HEK293 (cell line): ENCODE results near the gene PPP2R5E.

Experiments used
- CTCF ChIA-PET: fragments of 350-600 bp; formaldehyde crosslinking; extraction: SDS; loops from one replicate; lab custom pipeline; 2021; ENCODE audit warnings: antibody characterized with exemption; lab: Yijun Ruan, JAX
- POLR2A ChIA-PET: fragments of 300-600 bp; formaldehyde crosslinking; extraction: SDS; loops from one replicate; lab custom pipeline; 2020; ENCODE audit warnings: antibody characterized with exemption, inconsistent platforms; lab: Yijun Ruan, JAX
- H3K27ac ChIP-seq: fragments of 200-500 bp; sonication (Bioruptor generic); 2 replicates; pipeline ENCODE4 v1.5.1; 2014; ENCODE audit warnings: low read depth, low read length, control low read depth, inconsistent platforms; ENCODE audit errors: extremely low read depth
- H3K36me3 ChIP-seq, 2 experiments: fragments of 200-500 bp in 1 of 2; sonication (Bioruptor generic) in 1 of 2; 1 replicate in 1 of 2; 2 replicates in 1 of 2; pipeline ENCODE4 v1.5.1; 2014 to 2017; ENCODE audit warnings: inconsistent platforms in 2 of 2, low read length in 2 of 2; ENCODE audit not compliant: control insufficient read depth in 2 of 2, insufficient read depth in 1 of 2
- H3K4me1 ChIP-seq: fragments of 200-500 bp; sonication (Bioruptor generic); 2 replicates; pipeline ENCODE4 v1.5.1; 2014; ENCODE audit warnings: mild to moderate bottlenecking, low read length, inconsistent platforms; ENCODE audit not compliant: control insufficient read depth, insufficient read depth
- H3K4me3 ChIP-seq: 2 replicates; pipeline ENCODE4 v1.5.1; 2011; ENCODE audit warnings: low read depth, mild to moderate bottlenecking, control low read depth, low read length, moderate library complexity
- H3K9me3 ChIP-seq: fragments of 200-500 bp; sonication (Bioruptor generic); 2 replicates; pipeline ENCODE4 v1.5.1; 2014; ENCODE audit warnings: low read depth, low read length, inconsistent platforms; ENCODE audit not compliant: control insufficient read depth, insufficient read depth
- FEZF1 ChIP-seq: fragments of 450-650 bp; formaldehyde crosslinking; IDR thresholded peaks from 2 replicates; pipeline ENCODE4 v1.5.1; 2016; ENCODE audit warnings: missing biosample characterization, missing genetic modification characterization
- GLIS1 ChIP-seq: fragments of 450-650 bp; formaldehyde crosslinking; IDR thresholded peaks from 2 replicates; pipeline ENCODE4 v1.5.1; 2016; ENCODE audit warnings: missing biosample characterization, missing genetic modification characterization
- PRDM10 ChIP-seq: fragments of 450-650 bp; formaldehyde crosslinking; IDR thresholded peaks from 2 replicates; pipeline ENCODE4 v1.5.1; 2016; ENCODE audit warnings: missing biosample characterization, missing genetic modification characterization
- SCRT1 ChIP-seq: fragments of 450-650 bp; formaldehyde crosslinking; IDR thresholded peaks from 2 replicates; pipeline ENCODE4 v1.5.1; 2016; ENCODE audit warnings: missing biosample characterization, missing genetic modification characterization, borderline replicate concordance
- YY1 ChIP-seq: fragments of 450-650 bp; formaldehyde crosslinking; IDR thresholded peaks from 2 replicates; pipeline ENCODE4 v1.5.1; 2018; ENCODE audit warnings: missing biosample characterization, missing genetic modification characterization
- ZBTB17 ChIP-seq: fragments of 450-650 bp; formaldehyde crosslinking; IDR thresholded peaks from 2 replicates; pipeline ENCODE4 v1.5.1; 2016; ENCODE audit warnings: missing biosample characterization, missing genetic modification characterization
- ZNF132 ChIP-seq: fragments of 450-650 bp; formaldehyde crosslinking; IDR thresholded peaks from 2 replicates; pipeline ENCODE4 v1.5.1; 2017; ENCODE audit warnings: missing biosample characterization, missing genetic modification characterization, borderline replicate concordance
- ZNF19 ChIP-seq: fragments of 450-650 bp; formaldehyde crosslinking; IDR thresholded peaks from 2 replicates; pipeline ENCODE4; 2016; ENCODE audit warnings: missing biosample characterization, missing genetic modification characterization, low read depth
- ZNF274 ChIP-seq, 2 experiments: fragments of 200-500 bp in 1 of 2; fragments of 450-650 bp in 1 of 2; sonication (Bioruptor generic) in 1 of 2; formaldehyde crosslinking in 1 of 2; IDR thresholded peaks; 2 replicates each; pipeline versions ENCODE4 v1.5.1 to v1.6.1; 2014 to 2016; ENCODE audit warnings: borderline replicate concordance in 1 of 2, inconsistent platforms in 1 of 2, low read length in 1 of 2, missing biosample characterization in 1 of 2, missing genetic modification characterization in 1 of 2
- ZNF280C ChIP-seq: fragments of 450-650 bp; formaldehyde crosslinking; IDR thresholded peaks from 2 replicates; pipeline ENCODE4 v1.5.1; 2016; ENCODE audit warnings: missing biosample characterization, missing genetic modification characterization
- ZNF292 ChIP-seq: fragments of 450-650 bp; formaldehyde crosslinking; IDR thresholded peaks from 2 replicates; pipeline ENCODE4 v1.5.1; 2016; ENCODE audit warnings: low read depth, missing biosample characterization, missing genetic modification characterization, borderline replicate concordance
- ZNF366 ChIP-seq: fragments of 450-650 bp; formaldehyde crosslinking; conservative IDR thresholded peaks from 2 replicates; pipeline ENCODE4 v1.5.1; 2016; ENCODE audit warnings: missing biosample characterization, missing genetic modification characterization
- ZNF423 ChIP-seq: fragments of 450-650 bp; formaldehyde crosslinking; IDR thresholded peaks from 2 replicates; pipeline ENCODE4 v1.5.1; 2016; ENCODE audit warnings: missing biosample characterization, missing genetic modification characterization
- ZNF510 ChIP-seq: fragments of 450-650 bp; formaldehyde crosslinking; IDR thresholded peaks from 2 replicates; pipeline ENCODE4 v1.5.1; 2018; ENCODE audit warnings: mild to moderate bottlenecking, missing genetic modification characterization, missing biosample characterization; ENCODE audit not compliant: insufficient replicate concordance
- ZNF521 ChIP-seq: fragments of 450-650 bp; formaldehyde crosslinking; IDR thresholded peaks from 2 replicates; pipeline ENCODE4 v1.5.1; 2017; ENCODE audit warnings: missing biosample characterization, mild to moderate bottlenecking, missing genetic modification characterization
- ZNF560 ChIP-seq: fragments of 450-650 bp; formaldehyde crosslinking; IDR thresholded peaks from 2 replicates; pipeline ENCODE4 v1.5.1; 2017; ENCODE audit warnings: missing biosample characterization, missing genetic modification characterization, borderline replicate concordance
- ZNF596 ChIP-seq: fragments of 450-650 bp; IDR thresholded peaks from 2 replicates; pipeline ENCODE4 v1.5.0; 2018; ENCODE audit warnings: missing biosample characterization, mild to moderate bottlenecking, missing genetic modification characterization, moderate library complexity
- ZNF600 ChIP-seq: fragments of 450-650 bp; formaldehyde crosslinking; IDR thresholded peaks from 2 replicates; pipeline ENCODE4 v1.5.1; 2016; ENCODE audit warnings: missing biosample characterization, missing genetic modification characterization
- ZNF654 ChIP-seq: fragments of 450-650 bp; formaldehyde crosslinking; IDR thresholded peaks from 2 replicates; pipeline ENCODE4 v1.5.1; 2016; ENCODE audit warnings: low read depth, missing biosample characterization, missing genetic modification characterization
- ZNF660 ChIP-seq: fragments of 450-650 bp; IDR thresholded peaks from 2 replicates; pipeline ENCODE4 v1.5.1; 2018; ENCODE audit warnings: missing biosample characterization, mild to moderate bottlenecking, missing genetic modification characterization
- ZNF701 ChIP-seq: fragments of 450-650 bp; formaldehyde crosslinking; IDR thresholded peaks from 2 replicates; pipeline ENCODE4 v1.5.1; 2016; ENCODE audit warnings: missing biosample characterization, missing genetic modification characterization
- ZNF777 ChIP-seq: fragments of 450-650 bp; formaldehyde crosslinking; IDR thresholded peaks from 2 replicates; pipeline ENCODE4 v1.5.1; 2017; ENCODE audit warnings: missing biosample characterization, missing genetic modification characterization, borderline replicate concordance
- ZNF792 ChIP-seq: fragments of 450-650 bp; formaldehyde crosslinking; IDR thresholded peaks from 2 replicates; pipeline ENCODE4 v1.5.1; 2016; ENCODE audit warnings: missing biosample characterization, missing genetic modification characterization

The PPP2R5E gene

GRCh38 chr14:63367742-63368364, 175.3 kb downstream of the PPP2R5E start:
- H3K27ac ChIP-seq = no peak overlapping the region
- no peaks in the 10 kb centered on the region for H3K4me1 ChIP-seq
- H3K9me3 ChIP-seq = no peaks in the 10 kb centered on the region
- ChIA-PET POLR2A (no interaction called here), CTCF (interaction anchor here (0.7 kb wide), 1 partner anchor 13 kb away, joined by 3 read pairs; no protein-coding TSS in a partner anchor)
- no peak overlapping the region for H3K4me3 ChIP-seq
- no peaks in the 10 kb centered on the region; a peak in 1 of 3 replicates for H3K36me3 ChIP-seq
- TF ChIP-seq ZNF132 (tag by site-specific recombination) = no peak
- no peak for TF ChIP-seq PRDM10 (tag by site-specific recombination)
- no peak for TF ChIP-seq ZNF596 (tag by site-specific recombination)
- TF ChIP-seq, all 188 proteins: peak for 0

- Histone ChIP-seq H3K9me3 (no peaks in the 10 kb centered on the region), H3K4me1 (no peaks in the 10 kb centered on the region; the same call in 1 of the 2 replicates), H3K4me3 (no peak overlapping the region), H3K36me3 (no peaks in the 10 kb centered on the region), H3K27ac (no peak overlapping the region)
- ChIA-PET POLR2A (no interaction called here), CTCF (no interaction called here)
- TF ChIP-seq ZBTB17 (tag by site-specific recombination) (no peak), FEZF1 (tag by site-specific recombination) (peak; percentile 91)
Measured at GRCh38 chr14:63362389-63362819, 180.8 kb downstream of the PPP2R5E start.

- CTCF ChIA-PET = no interaction called here
Measured at GRCh38 chr14:63361790-63362189, 181.4 kb downstream of the PPP2R5E start.

GRCh38 chr14:63357841-63358240, 185.3 kb downstream of the PPP2R5E start:
- Histone ChIP-seq H3K4me3 (no peak overlapping the region), H3K36me3 (no peaks in the 10 kb centered on the region), H3K4me1 (no peaks in the 10 kb centered on the region; the same call in 1 of the 2 replicates), H3K27ac (no peak overlapping the region), H3K9me3 (no peaks in the 10 kb centered on the region)
- CTCF ChIA-PET = interaction anchor here (1.3 kb wide), 1 partner anchor 14 kb away, joined by 6 read pairs; no protein-coding TSS in a partner anchor
- POLR2A ChIA-PET = no interaction called here
- TF ChIP-seq ZNF701 (tag by site-specific recombination) (no peak), ZNF792 (tag by site-specific recombination) (no peak), ZNF560 (tag by site-specific recombination) (no peak), ZNF521 (tag by site-specific recombination) (no peak), ZNF292 (no peak), ZNF366 (no peak), ZNF510 (tag by site-specific recombination) (no peak), ZNF280C (tag by site-specific recombination) (no peak), YY1 (no peak), ZNF777 (tag by site-specific recombination) (no peak), GLIS1 (no peak), ZNF423 (tag by site-specific recombination) (no peak), ZNF274 (IDR thresholded peaks at IDR 0.05; ENCODE audit: low read length) (no peak), ZNF274 (tag by site-specific recombination; IDR thresholded peaks at IDR 0.05; ENCODE audit: borderline replicate concordance) (no peak), ZNF19 (no peak), ZNF600 (no peak), ZNF660 (no peak)

More at GRCh38 chr14:63361790-63362189, 181.4 kb downstream of the PPP2R5E start:
- TF ChIP-seq ZNF654 (tag by site-specific recombination) (peak; percentile 11; the same call in 1 of the 2 replicates), SCRT1 (tag by site-specific recombination) (no peak)
- no peak overlapping the region for H3K4me3 ChIP-seq
- H3K4me1 ChIP-seq = no peaks in the 10 kb centered on the region; the same call in 1 of the 2 replicates
- H3K36me3 ChIP-seq = no peaks in the 10 kb centered on the region
- POLR2A ChIA-PET = no interaction called here
- H3K27ac ChIP-seq = no peak overlapping the region
- H3K9me3 ChIP-seq = no peaks in the 10 kb centered on the region
